Endothelial cell of umbilical vein (primary cell): ENCODE measurements around the gene COL9A3. TPM values are rescaled to one million over a fixed set of nuclear protein-coding genes. Genes with fewer than 3 reads are reported as not detected.

ENCODE experiments used
- BruUV-seq: library from RNA; stranded (reverse); fragments of 400-500 nt; replicated peaks from 2 replicates; lab custom pipeline; 2021; lab: Mats Ljungman, UMichigan
- CTCF ChIA-PET: fragments of 300-600, 350-600 bp; sonication (Branson Sonifier 250); formaldehyde crosslinking; loops from one replicate; lab custom pipeline; 2021; ENCODE audit warnings: antibody characterized with exemption, inconsistent platforms; lab: Charles Lee
- POLR2A ChIA-PET: fragments of 300-600, 350-600 bp; sonication (Branson Sonifier 250); formaldehyde crosslinking; loops from one replicate; lab custom pipeline; 2021; ENCODE audit warnings: antibody characterized with exemption, inconsistent platforms; lab: Charles Lee
- DNase-seq: peaks from one replicate; pipeline ENCODE4 v3.0.0-alpha.2; 2011; ENCODE audit warnings: low read depth, low spot score
- FAIRE-seq: peaks from 2 replicates; lab custom pipeline; 2011; peaks lifted over from hg19 to GRCh38; lab: Jason Lieb, UNC
- H2AFZ ChIP-seq: 2 replicates; pipeline ENCODE4 v1.6.0; 2012; ENCODE audit warnings: low read depth, low read length, control low read depth, inconsistent platforms
- H3K27ac ChIP-seq: 2 replicates; pipeline ENCODE4 v1.5.1; 2011; ENCODE audit warnings: low read depth, mild to moderate bottlenecking, control low read depth, low read length, moderate library complexity; ENCODE audit not compliant: insufficient read depth
- H3K27me3 ChIP-seq, 2 experiments: 2 replicates each; pipeline versions ENCODE4 v1.6.0 to v1.6.1; 2011; ENCODE audit warnings: low read length in 2 of 2, mixed read lengths in 1 of 2; ENCODE audit not compliant: control insufficient read depth in 2 of 2, insufficient read depth in 2 of 2
- H3K36me3 ChIP-seq, 2 experiments: 2 replicates in 1 of 2; 3 replicates in 1 of 2; pipeline ENCODE4 v1.5.1; 2011; ENCODE audit warnings: low read length in 2 of 2, mild to moderate bottlenecking in 1 of 2, moderate library complexity in 1 of 2; ENCODE audit not compliant: control insufficient read depth in 2 of 2, insufficient read depth in 2 of 2; ENCODE audit errors: extremely low read depth in 1 of 2
- H3K4me1 ChIP-seq: 3 replicates; pipeline ENCODE4 v1.5.1; 2011; ENCODE audit warnings: mild to moderate bottlenecking, low read length; ENCODE audit not compliant: control insufficient read depth, insufficient read depth; ENCODE audit errors: extremely low read depth
- H3K4me2 ChIP-seq: 2 replicates; pipeline ENCODE4 v1.6.1; 2011; ENCODE audit warnings: low read length, control low read depth, mixed read lengths; ENCODE audit not compliant: insufficient read depth
- H3K4me3 ChIP-seq, 3 experiments: fragments of 200-600 bp in 1 of 3; sonication (generic), shearing (Covaris generic) in 1 of 3; replicated peaks in 1 of 3; 2 replicates each; pipeline ENCODE4 v1.5.1; 2011 to 2016; ENCODE audit warnings: control low read depth in 3 of 3, low read length in 3 of 3, mild to moderate bottlenecking in 2 of 3, inconsistent platforms in 1 of 3, low read depth in 1 of 3, moderate library complexity in 1 of 3; ENCODE audit not compliant: insufficient read depth in 1 of 3
- H3K79me2 ChIP-seq: 2 replicates; pipeline ENCODE4 v1.6.0; 2012; ENCODE audit warnings: low read length, inconsistent platforms; ENCODE audit not compliant: control insufficient read depth, insufficient read depth
- H3K9ac ChIP-seq: replicated peaks from 2 replicates; pipeline ENCODE3; 2011; ENCODE audit warnings: low read length, control low read depth; ENCODE audit not compliant: insufficient read depth; ENCODE audit errors: extremely low read depth
- H3K9me1 ChIP-seq: replicated peaks from 3 replicates; pipeline ENCODE4 v1.6.0; 2011; ENCODE audit warnings: mild to moderate bottlenecking, low read length; ENCODE audit not compliant: control insufficient read depth, insufficient read depth; ENCODE audit errors: extremely low read depth
- H3K9me3 ChIP-seq: replicated peaks from 2 replicates; pipeline ENCODE4 v1.5.1; 2012; ENCODE audit warnings: low read length, inconsistent platforms; ENCODE audit not compliant: control insufficient read depth, insufficient read depth
- H4K20me1 ChIP-seq: replicated peaks from 2 replicates; pipeline ENCODE3; 2011; ENCODE audit warnings: mild to moderate bottlenecking, low read length; ENCODE audit not compliant: control insufficient read depth, insufficient read depth; ENCODE audit errors: extremely low read depth
- CTCF ChIP-seq, 2 donors: IDR thresholded peaks; 1 replicate in 1 of 2; 2 replicates in 1 of 2; pipeline ENCODE4 v1.5.1; 2011; ENCODE audit warnings: low read length in 2 of 2, mild to moderate bottlenecking in 2 of 2, moderate library complexity in 2 of 2, control low read depth in 1 of 2, inconsistent platforms in 1 of 2, low read depth in 1 of 2; ENCODE audit not compliant: insufficient read depth in 1 of 2; ENCODE audit errors: extremely low read depth in 1 of 2
- EZH2 ChIP-seq: IDR thresholded peaks from 2 replicates; pipeline ENCODE4 v1.6.1; 2012; ENCODE audit warnings: borderline replicate concordance, low read depth, mild to moderate bottlenecking, moderate library complexity, low read length, inconsistent platforms; ENCODE audit not compliant: severe bottlenecking
- FOS ChIP-seq: IDR thresholded peaks from 2 replicates; pipeline ENCODE4 v1.6.1; 2011; ENCODE audit warnings: mild to moderate bottlenecking, low read length, moderate library complexity, borderline replicate concordance; ENCODE audit not compliant: insufficient read depth
- GATA2 ChIP-seq: IDR thresholded peaks from 2 replicates; pipeline ENCODE4 v1.7.0; 2011; ENCODE audit warnings: low read depth, mild to moderate bottlenecking, moderate library complexity, mixed read lengths, low read length; ENCODE audit not compliant: insufficient read length, insufficient read depth
- JUN ChIP-seq: IDR thresholded peaks from 2 replicates; pipeline ENCODE4 v1.6.1; 2011; ENCODE audit warnings: borderline replicate concordance, low read depth; ENCODE audit not compliant: insufficient read length, insufficient read depth
- MYC ChIP-seq: IDR thresholded peaks from one replicate; pipeline ENCODE4 v1.6.1; 2011; ENCODE audit warnings: mild to moderate bottlenecking, low read depth, low read length
- POLR2A ChIP-seq: IDR thresholded peaks from 2 replicates; pipeline ENCODE4 v1.6.1; 2012; ENCODE audit warnings: low read depth, mild to moderate bottlenecking, control low read depth, low read length
- POLR2AphosphoS5 ChIP-seq: IDR thresholded peaks from 2 replicates; pipeline ENCODE4 v1.6.1; 2012; ENCODE audit warnings: low read depth, mild to moderate bottlenecking, control low read depth, low read length, moderate library complexity; ENCODE audit not compliant: insufficient read depth
- dilution Hi-C: fragments of 300-500 bp; cut with MboI; formaldehyde crosslinking; loops from one replicate; pipeline ENCODE4 v1.15.0; 2019; ENCODE audit warnings: low sequenced_read_pairs; ENCODE audit not compliant: extremely low pct_ligation_motif_present
- intact Hi-C: fragments of 100-400 bp; cut with micrococcal nuclease; formaldehyde crosslinking; loops from one replicate; pipeline ENCODE4 v1.10.0; 2022
- polyA plus RNA-seq, 4 experiments: library from polyadenylated mRNA; depleted of rRNA in 3 of 4; stranded (reverse) in 3 of 4; unstranded in 1 of 4; fragments of >200 nt; gene quantifications; 2 replicates each; pipeline versions ENCODE4 v1.2.1 to v1.2.3, GENCODE V29; 2011 to 2012; ENCODE audit warnings: missing spikeins in 1 of 4
- total RNA-seq: library from RNA; stranded (reverse); gene quantifications from 2 replicates; pipeline ENCODE4 v1.2.3, GENCODE V29; 2021
- TF ChIP-seq, protein P1 (sequence below): IDR thresholded peaks from 2 replicates; pipeline ENCODE4 v1.6.1; 2011; ENCODE audit not compliant: insufficient read depth, insufficient read length

The COL9A3 gene
- total and polyA plus RNA-seq, 2 donors (not counting 3 experiments of a cell fraction or from before 2014, with no cell fraction given), result 0.46 to 0.60 TPM

- BruUV-seq, result no TSS peak
- no peaks in the 10 kb centered on the region for H3K4me1 ChIP-seq
- no peaks in the 10 kb centered on the region for H3K9me3 ChIP-seq
- H3K27ac ChIP-seq, result no peak overlapping the region
- FAIRE-seq, result no peak
- dilution Hi-C loops (no loop called here), intact Hi-C loops (no loop called here)
- no peak overlapping the region for H3K4me3 ChIP-seq
- ChIA-PET POLR2A (no interaction called here), CTCF (interaction anchor here (2.7 kb wide), 1 partner anchor 10 kb away, joined by 8 read pairs; no protein-coding TSS in a partner anchor)
- no peaks in the 10 kb centered on the region for H3K79me2 ChIP-seq
- H3K9ac ChIP-seq, result no peak overlapping the region
- H3K36me3 ChIP-seq, result no peaks in the 10 kb centered on the region
- H2AFZ ChIP-seq, result no peak overlapping the region
- no peak for DNase-seq
- H3K4me2 ChIP-seq, result no peak overlapping the region
- H3K27me3 ChIP-seq, result no peaks in the 10 kb centered on the region
- no peaks in the 10 kb centered on the region for H4K20me1 ChIP-seq
- H3K9me1 ChIP-seq, result no peaks in the 10 kb centered on the region
- TF ChIP-seq, protein P1, sequence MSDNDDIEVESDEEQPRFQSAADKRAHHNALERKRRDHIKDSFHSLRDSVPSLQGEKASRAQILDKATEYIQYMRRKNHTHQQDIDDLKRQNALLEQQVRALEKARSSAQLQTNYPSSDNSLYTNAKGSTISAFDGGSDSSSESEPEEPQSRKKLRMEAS, result no peak
- TF ChIP-seq MYC, result no peak
- TF ChIP-seq GATA2, result no peak
- no peak for TF ChIP-seq JUN
Measured at GRCh38 chr20:62832212-62832922, 15.5 kb downstream of the COL9A3 start.

DNA sequence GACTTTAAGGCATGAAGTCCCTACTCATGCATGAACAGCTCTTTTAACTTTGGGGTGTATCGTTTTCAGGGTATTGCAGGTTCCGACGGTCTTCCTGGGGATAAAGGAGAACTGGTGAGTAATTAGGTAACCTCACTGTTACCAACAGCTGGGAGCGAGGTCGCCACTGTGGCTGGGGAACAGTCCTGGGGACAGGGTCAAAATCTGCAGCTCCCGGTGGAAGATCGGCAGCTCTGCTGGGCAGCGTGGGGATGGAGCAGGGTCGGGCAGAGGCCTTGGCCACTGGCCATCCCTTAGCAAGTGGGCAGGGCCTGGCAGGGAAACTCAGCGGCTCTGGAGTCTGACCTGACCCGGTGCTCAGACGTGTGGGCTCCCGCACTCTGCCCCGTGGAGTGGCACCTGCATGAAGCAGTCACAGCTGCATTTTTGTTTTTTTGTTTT is 16.1 kb downstream of the COL9A3 start:
- Histone ChIP-seq H3K36me3 (no peaks in the 10 kb centered on the region), H3K4me3 (no peak overlapping the region), H4K20me1 (no peaks in the 10 kb centered on the region), H3K4me1 (no peaks in the 10 kb centered on the region), H3K79me2 (no peaks in the 10 kb centered on the region), H3K9me1 (no peaks in the 10 kb centered on the region), H3K27ac (no peak overlapping the region), H3K9me3 (no peaks in the 10 kb centered on the region), H3K4me2 (no peak overlapping the region), H3K9ac (no peak overlapping the region), H2AFZ (no peak overlapping the region), H3K27me3 (no peaks in the 10 kb centered on the region)
- BruUV-seq, result no TSS peak
- ChIA-PET CTCF (interaction anchor here (2.7 kb wide), 1 partner anchor 11 kb away, joined by 8 read pairs; no protein-coding TSS in a partner anchor), POLR2A (no interaction called here)
- DNase-seq, result no peak
- TF ChIP-seq MYC, result no peak
- no peak for TF ChIP-seq POLR2A
- TF ChIP-seq FOS, result no peak
- no peak for TF ChIP-seq JUN
- no peak for TF ChIP-seq EZH2
- TF ChIP-seq, protein P1, result no peak
- no peak for TF ChIP-seq CTCF (IDR thresholded peaks at IDR 0.05; ENCODE audit: extremely low read depth in 1 of 2, insufficient read depth in 1 of 2, low read depth in 1 of 2, low read length in 2 of 2)
- no peak for TF ChIP-seq GATA2
- TF ChIP-seq POLR2AphosphoS5, result no peak
- no peak for FAIRE-seq
- dilution Hi-C loops, result no loop called here
- intact Hi-C loops, result no loop called here
